ENCODE data around the gene SRD5A2.

SRD5A2 gene, protein sequence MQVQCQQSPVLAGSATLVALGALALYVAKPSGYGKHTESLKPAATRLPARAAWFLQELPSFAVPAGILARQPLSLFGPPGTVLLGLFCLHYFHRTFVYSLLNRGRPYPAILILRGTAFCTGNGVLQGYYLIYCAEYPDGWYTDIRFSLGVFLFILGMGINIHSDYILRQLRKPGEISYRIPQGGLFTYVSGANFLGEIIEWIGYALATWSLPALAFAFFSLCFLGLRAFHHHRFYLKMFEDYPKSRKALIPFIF

DNA sequence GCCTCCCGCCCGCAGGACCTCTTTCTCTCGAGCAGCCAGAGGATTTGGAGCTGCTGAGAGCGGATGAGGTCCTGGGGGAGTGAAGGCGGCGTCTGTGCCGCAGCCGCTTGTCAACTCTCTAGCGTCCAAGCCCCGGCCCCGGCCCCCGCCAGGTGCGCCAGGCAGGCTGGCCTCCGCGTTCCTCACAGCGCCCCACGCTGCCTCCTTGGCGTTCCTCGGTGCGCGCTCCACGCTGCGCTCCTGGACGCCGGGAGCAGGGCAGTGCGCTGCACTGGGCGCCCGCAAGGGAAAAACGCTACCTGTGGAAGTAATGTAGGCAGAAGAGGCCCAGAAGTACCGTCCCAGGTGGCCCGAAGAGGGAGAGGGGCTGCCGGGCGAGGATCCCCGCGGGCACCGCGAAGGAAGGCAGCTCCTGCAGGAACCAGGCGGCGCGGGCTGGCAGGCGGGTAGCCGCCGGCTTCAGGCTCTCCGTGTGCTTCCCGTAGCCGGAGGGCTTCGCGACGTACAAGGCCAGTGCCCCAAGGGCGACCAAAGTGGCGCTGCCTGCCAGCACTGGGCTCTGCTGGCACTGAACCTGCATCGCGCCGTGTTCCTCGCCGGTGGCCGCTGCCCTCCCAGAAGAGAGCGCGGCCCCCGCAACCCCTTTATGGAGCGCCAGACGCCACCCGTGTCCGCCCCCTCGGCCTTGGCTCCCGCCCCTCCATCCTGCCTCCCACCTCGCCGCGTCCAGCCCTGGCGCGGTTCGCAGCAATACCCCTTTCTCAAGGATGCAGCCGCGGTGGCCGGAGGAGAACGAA, at the start of gene SRD5A2:
TSS of gene SRD5A2 (minus strand) at position 618 of the 797 bp plus-strand sequence. CDS start at position 580, 38 bp downstream.
- no peak within 1 kb of the TSS for H3K4me3 ChIP-seq (ENCODE audit: low read depth, low read length)
- DNase-seq (ENCODE audit: low read depth), result no peak

DNA sequence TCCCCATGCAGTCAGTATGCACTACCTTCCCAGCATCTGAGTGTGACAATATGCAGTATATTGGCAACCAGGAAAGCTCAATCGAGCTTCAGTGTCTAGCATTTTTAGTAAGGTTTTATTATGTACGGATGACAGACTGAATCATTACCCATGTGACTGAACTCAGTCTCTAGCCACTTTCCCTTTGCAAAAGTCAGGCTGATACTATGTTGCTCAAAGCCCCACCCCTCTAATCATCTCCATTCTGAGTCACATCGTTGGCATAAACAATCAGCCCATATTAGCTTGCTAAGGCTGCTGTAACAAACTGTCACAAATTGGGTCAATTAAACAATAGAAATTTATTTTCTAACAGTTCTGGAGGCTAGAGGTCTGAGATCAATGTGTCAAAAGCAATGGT, 25.8 kb upstream of the SRD5A2 start:
- no peak overlapping the region for H3K4me3 ChIP-seq (ENCODE audit: low read depth, low read length)
- DNase-seq (ENCODE audit: low read depth), result no peak

DNA sequence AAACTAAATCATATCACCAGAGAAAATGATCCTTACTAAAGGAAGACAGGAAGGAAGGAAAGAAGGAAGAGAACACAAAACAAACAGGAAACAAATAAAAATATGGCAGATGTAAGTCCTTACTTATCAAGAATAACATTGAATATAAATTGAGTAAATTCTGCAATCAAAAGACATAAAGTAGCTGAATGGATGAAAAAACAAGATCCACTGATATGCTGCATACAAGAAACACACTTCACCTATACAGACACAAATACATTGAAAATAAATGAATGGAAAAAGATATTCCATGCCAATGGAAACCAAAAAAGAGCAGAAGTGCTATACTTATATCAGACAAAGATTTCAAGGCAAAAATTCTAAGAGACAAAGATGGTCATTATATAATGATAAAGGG, 18.0 kb upstream of the SRD5A2 start:
- no peak overlapping the region for H3K4me3 ChIP-seq (ENCODE audit: low read depth, low read length)
- no peak for DNase-seq (ENCODE audit: low read depth)

DNA sequence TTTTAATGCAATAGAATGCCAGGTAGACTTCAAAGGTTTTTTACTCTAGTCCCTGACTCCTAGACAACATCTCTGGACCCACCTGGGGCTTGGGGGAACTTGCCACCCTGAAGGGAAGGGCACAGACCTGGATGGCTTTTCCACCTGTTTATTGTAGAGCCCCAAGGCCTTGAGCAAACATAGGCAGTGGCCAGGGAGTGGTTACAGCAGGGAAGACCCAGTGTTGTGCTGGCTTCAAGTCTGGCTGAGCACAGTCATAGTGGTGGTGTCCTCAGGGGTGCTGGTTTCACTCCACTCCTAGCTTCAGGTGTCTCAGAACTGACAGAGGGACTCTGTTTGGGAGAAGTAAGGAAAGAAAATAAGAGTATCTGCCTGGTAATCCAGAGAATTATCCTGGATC, 5.5 kb upstream of the SRD5A2 start:
- no peak for DNase-seq (ENCODE audit: low read depth)
- no peak overlapping the region for H3K4me3 ChIP-seq (ENCODE audit: low read depth, low read length)

DNA sequence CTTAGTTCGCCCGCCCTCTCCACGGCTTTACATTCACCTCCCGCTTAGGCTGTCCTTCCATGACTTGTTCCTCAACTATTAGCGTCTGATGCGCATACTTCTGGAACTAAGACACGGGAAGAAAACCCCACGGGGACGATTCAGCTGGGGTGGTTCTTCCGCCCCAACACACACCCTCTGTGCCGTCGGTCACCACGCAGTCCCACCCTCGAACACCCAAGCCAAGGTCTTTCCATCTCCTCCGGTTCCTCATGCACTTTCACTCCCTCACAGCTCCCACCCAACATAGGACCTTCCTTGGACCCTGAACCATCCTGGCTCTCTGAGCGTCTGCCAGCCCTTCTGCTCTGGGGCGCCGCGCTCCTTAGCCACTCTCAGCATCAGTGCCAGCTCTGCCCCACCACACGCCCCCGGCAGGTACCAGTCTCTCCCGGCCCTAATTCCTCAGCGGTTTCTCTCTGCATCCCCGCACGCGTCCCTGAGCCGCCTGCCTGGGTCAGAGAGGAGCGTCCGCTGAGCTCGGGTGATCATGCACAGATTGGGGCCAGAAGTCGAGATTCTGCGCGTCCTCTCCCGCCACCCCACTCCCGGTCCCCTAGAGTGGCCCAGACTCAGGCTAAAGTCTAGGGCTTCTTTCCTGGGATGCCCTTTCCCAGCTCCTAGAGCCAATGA, 522 bp upstream of the SRD5A2 start:
- no peak overlapping the region for H3K4me3 ChIP-seq (ENCODE audit: low read depth, low read length)
- no peak for DNase-seq (ENCODE audit: low read depth)

DNA sequence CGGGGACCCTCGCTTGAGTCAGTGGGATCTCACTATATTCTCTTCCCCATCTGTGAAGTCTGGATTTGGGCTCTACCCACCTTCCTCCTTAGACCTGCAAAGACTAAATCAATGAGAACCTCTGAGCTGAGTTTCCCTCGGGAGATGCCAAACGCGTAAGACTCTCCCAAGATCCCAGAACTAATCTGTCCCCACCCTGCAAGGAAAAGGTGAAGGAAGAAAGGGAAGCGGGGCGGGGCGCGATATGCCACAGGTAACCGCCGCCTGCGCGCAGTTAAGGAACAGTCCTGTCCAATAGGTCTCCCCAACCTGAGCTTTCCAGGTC, 780 bp downstream of the SRD5A2 start:
- no peak overlapping the region for H3K4me3 ChIP-seq (ENCODE audit: low read depth, low read length)
- DNase-seq (ENCODE audit: low read depth), result no peak

DNA sequence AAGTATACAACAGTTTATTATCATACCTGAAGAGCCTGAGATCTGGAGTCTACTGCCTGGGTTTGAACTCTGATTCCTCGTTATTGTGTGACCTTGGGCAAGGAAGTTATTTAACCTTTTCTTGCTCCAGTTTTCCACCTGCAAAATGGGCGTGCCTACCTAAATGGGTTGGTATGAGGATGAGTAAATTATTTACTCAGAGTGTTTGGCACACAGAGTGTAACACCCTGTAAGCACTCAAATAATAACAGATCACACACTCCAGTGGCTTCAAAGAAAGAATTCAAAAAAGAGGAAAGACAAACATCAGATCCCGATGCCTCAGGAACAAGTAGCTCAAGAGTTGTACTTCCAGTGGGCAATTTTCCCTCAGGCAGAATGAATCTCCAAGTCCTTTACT, 2.4 kb downstream of the SRD5A2 start:
- H3K4me3 ChIP-seq (ENCODE audit: low read depth, low read length), result no peak overlapping the region
- DNase-seq (ENCODE audit: low read depth), result no peak

DNA sequence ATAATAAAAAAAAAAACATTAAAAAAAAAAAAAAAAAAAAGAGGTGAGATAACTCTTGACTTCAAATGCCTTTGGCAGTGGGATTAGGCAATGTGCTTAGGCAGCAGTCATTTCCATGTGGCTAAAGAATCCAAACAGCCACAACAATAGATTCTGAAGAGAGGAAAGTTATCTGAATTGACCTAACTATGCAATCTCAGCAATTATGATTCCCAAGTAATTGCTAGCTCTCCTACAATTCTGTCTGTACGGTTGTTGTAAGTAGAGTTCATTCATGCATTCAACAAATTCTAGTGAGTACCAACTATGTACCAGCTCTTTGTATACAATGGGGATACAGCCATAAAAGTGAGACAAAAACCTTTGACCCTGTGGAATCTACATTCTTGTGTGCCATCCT, 3.6 kb downstream of the SRD5A2 start:
- no peak overlapping the region for H3K4me3 ChIP-seq (ENCODE audit: low read depth, low read length)
- DNase-seq (ENCODE audit: low read depth), result no peak

DNA sequence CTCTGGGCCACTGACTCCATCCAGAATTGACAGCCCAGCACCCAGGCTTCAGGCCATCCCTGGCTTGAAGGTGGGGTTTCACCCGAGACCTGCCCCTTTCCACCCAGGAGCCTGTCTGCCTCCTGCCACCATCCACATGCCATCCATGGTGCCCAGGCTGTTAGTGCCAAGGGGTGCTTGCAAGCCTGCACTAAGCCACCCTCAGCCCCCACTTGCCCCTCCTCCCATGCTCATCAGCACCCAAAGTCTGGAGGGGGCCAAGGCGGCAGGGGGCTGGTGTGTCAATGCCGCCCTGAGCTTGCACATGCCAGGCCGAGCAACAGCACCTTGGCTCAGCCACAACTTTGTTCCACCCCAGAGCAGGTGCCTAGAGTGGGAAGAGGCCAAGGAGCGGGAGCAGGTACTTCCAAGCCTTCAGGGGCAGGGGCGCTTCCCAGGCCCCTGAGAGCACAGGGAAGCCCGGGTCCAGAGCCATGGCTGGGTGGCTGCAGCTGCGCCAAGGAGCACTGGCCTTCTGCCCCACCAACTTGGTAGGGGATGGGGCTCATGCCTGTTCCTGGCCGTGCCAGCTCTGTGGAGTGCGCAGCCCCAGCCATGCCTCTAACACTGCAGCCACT, 12.0 kb downstream of the SRD5A2 start:
- no peak overlapping the region for H3K4me3 ChIP-seq (ENCODE audit: low read depth, low read length)
- DNase-seq (ENCODE audit: low read depth), result no peak

DNA sequence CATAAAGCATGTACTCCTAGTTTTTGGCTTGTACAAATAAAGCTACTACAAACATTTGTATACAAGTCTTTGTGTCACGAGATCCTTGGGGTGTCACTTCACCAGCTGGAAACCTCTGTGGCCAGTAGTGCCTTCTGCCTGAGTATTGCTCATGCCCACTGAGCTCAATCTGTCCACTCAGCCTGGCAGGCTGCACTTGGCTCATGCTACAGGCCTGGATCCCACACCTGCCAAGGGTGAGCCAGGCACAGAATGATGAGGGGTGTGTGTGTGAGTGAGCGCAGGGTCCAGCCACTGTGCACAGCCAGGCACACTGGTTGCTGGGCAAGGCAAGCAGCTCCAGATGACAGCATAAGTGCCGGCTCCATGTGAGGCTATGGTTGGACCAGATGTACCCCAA, 13.1 kb downstream of the SRD5A2 start:
- no peak overlapping the region for H3K4me3 ChIP-seq (ENCODE audit: low read depth, low read length)
- no peak for DNase-seq (ENCODE audit: low read depth)

DNA sequence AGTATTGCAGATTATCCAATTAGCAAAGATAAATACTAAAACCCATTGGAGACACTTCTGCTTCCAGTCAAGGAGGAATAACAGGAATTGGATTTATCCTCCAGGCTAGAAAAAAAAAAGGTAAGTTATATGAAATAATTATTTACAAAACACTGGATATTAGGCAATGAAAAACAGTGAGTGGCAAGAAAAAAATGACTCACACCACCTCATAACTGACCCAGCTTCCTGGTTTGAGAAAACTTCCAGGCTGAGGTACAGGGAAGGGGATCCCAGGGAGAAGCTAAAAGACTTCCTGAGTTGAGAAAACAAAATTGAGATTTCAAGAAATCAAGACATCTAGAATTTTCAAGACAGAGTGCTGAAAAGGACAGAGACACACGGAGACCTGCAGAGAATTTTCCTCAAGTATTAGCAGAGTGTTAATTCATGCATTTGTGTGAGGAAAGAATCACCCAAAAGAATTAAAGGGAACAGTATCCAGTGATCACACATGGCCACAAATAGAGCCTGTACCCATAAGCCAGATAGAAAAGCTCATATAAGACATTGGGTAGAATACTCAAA, 17.4 kb downstream of the SRD5A2 start:
- DNase-seq (ENCODE audit: low read depth), result peak; percentile 6
- H3K4me3 ChIP-seq (ENCODE audit: low read depth, low read length), result no peak overlapping the region

DNA sequence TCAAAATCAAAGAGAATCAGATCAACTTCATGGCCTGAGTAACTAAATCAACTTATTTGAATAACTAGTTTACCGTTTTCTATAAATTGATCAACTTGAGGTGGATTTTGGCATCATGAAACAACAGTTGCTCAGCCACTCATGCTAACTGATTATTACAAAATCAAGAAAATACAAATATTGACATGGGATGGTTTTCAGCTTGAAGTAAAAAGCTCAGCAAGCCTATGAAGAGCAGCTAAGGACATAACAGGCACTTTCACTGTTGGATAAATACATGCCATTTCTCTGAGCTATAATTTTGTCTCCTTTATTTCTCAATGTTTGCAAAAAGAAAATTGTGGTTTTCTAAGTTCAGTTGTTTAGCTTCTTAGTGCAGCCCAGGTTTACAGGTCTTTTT, 18.9 kb downstream of the SRD5A2 start:
- no peak overlapping the region for H3K4me3 ChIP-seq (ENCODE audit: low read depth, low read length)
- no peak for DNase-seq (ENCODE audit: low read depth)

DNA sequence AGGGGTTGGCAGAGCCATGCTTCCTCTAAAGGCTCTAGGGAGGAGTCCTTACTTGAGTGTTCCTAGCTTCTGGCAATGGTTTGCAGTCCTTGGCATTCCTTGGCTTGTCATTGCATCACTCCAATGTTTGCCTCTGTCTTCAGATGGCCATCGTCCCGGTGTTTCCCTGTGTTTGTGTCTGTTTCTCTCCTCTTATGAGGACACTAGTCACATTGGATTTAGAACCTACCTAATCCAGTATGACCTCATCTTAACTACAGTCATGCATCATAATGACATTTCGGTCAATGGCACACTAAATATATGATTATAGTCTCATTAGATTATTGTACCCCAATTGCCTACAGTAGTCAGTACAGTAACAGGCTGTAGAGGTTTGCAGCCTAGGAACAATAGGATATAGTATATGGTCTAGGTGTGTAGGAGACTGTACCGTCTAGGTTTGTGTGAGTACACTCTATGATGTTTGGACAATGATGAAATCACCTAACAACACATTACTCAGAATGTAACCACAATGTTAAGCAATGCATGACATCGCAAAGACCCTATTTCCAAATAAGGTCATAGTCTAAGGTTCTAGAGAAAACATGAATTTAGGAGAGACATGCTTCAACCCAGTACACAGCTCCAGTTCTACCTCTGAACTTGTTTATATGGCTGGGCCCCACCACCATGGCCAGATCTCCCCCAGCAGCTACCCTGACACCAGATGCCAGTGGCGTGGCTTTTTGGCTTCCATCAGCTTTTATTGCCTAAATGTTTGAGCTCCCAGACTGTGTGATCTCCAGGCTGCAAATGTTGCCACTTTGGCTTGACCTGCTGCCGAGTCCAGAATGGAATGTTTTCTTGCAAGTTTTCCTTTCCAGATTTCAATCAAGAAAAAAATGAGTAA, 22.1 kb downstream of the SRD5A2 start:
- peak; percentile 66 for DNase-seq (ENCODE audit: low read depth)
- no peak overlapping the region for H3K4me3 ChIP-seq (ENCODE audit: low read depth, low read length)

DNA sequence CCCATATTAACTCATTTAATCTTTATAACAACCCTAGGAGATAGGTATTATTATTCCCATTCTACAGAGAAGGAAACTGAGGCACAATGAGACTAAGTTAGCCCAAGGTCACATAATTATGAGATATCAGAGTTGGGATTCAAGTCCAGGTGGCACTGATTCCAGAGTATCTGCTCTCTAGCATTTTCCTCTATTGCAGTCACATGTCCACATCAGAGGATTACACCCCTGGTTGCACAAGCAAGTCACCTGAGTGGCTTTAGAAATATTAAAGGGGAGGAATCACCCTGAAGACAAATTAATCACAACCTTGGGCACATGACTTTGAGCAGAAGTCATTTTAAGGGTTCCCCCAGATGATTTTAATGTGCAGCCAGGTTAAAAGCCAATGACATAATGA, 23.8 kb downstream of the SRD5A2 start:
- no peak overlapping the region for H3K4me3 ChIP-seq (ENCODE audit: low read depth, low read length)
- no peak for DNase-seq (ENCODE audit: low read depth)

DNA sequence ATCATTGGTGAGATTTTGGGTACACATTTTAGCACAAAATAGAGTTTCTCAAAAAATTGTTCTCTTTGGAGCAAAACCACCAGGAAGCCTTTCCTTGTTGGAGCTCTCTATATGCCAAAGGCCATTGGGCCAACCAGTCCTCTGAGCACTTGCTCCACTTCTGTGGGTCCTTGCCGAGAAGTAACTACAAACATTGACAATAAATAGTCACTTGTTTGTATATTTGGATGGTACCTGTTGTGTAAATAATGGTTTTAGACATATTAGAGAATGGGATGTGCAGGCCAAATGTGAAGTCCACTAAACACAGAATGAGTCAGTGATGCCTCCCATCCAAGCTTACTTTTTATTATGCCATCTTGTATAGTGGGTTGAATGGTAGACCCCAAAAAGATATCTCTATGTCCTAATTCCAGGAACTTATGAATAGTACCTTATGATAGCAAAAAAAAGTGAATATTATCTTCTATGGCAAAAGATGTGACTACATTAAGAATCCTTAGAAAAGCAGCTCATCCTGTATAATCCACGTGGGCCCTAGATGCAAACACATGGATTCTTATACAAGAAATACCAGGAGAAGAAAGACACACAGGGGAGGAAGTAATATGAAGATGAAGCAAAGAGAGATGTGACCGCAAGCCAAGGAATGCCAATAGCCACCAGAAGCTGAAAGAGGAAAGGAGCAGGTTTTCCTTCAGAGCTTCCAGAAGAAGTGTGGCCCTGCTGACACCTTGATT, 24.6 kb downstream of the SRD5A2 start:
- DNase-seq (ENCODE audit: low read depth), result no peak
- H3K4me3 ChIP-seq (ENCODE audit: low read depth, low read length), result no peak overlapping the region

DNA sequence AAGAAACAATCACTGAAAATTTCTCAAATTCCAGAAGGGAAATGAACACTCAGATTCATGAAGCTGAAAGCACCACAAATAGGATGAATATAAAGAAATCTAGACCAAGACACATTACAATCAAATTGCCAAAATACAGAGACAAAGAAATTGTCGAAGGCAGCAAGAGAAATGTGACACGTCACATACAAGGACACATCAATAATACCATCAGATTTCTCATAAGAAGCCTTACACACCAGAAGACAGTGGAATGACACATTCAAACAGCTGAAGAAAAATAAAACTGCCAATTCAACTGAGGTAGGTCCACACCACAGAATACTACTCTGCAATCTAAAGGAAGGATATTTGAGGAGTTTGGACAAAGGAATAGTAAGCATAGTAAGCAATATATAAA, 27.4 kb downstream of the SRD5A2 start:
- DNase-seq (ENCODE audit: low read depth), result no peak
- no peak overlapping the region for H3K4me3 ChIP-seq (ENCODE audit: low read depth, low read length)

DNA sequence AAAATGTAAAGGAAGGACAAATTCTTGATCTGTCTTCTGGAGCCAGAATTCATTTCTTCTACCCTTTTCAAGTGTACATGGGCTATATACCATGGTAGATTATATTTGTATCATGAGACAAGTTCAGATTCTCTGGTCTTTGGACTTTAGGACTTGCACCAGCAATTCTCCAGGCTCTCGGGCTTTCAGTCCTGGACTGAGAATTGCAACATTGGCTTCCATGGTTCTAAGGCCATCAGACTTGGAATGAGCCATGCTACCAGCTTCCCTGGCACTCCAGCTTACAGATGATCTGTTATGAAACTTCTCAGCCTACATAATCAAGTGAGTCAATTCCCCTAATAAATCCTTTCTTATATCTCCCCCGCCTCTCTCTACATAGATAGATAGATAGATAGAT, 33.3 kb downstream of the SRD5A2 start:
- no peak for DNase-seq (ENCODE audit: low read depth)
- H3K4me3 ChIP-seq (ENCODE audit: low read depth, low read length), result no peak overlapping the region

DNA sequence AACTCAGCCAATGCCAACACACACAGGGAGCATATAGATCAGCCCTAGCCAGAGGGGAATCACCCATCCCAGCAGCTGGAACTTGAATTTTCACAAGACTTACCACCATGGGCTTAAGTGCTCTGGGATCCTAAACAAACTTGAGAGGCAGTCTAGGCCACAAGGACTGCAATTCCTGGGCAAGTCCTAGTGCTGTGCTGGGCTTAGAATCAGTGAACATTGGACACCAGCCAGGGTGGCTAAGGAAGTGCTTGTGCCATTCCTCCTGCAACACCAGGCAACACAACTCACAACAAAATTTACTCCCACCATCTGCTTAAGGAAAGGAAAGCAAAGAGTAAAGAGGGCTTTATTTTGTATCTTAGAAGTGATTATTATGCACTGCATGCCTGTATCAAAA, 38.9 kb downstream of the SRD5A2 start:
- H3K4me3 ChIP-seq (ENCODE audit: low read depth, low read length), result no peak overlapping the region
- no peak for DNase-seq (ENCODE audit: low read depth)

Measured in skeletal muscle cell (primary cell).